ENCODE measurements around the gene AKAP12.
"Not testable (repeated sequence)": the region's sequence is repeated elsewhere in the genome, so short reads cannot be mapped to it uniquely, and the experiment has no call there.

AKAP12 gene

DNA sequence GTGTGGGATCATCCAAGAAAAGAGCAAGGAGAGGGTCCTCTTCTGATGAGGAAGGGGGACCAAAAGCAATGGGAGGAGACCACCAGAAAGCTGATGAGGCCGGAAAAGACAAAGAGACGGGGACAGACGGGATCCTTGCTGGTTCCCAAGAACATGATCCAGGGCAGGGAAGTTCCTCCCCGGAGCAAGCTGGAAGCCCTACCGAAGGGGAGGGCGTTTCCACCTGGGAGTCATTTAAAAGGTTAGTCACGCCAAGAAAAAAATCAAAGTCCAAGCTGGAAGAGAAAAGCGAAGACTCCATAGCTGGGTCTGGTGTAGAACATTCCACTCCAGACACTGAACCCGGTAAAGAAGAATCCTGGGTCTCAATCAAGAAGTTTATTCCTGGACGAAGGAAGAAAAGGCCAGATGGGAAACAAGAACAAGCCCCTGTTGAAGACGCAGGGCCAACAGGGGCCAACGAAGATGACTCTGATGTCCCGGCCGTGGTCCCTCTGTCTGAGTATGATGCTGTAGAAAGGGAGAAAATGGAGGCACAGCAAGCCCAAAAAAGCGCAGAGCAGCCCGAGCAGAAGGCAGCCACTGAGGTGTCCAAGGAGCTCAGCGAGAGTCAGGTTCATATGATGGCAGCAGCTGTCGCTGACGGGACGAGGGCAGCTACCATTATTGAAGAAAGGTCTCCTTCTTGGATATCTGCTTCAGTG lies 110.8 kb downstream of the AKAP12 start:
- no peak for DNase-seq

- DNase-seq: no peak
Measured at GRCh38 chr6:151351146-151351700, 111.5 kb downstream of the AKAP12 start.

DNA sequence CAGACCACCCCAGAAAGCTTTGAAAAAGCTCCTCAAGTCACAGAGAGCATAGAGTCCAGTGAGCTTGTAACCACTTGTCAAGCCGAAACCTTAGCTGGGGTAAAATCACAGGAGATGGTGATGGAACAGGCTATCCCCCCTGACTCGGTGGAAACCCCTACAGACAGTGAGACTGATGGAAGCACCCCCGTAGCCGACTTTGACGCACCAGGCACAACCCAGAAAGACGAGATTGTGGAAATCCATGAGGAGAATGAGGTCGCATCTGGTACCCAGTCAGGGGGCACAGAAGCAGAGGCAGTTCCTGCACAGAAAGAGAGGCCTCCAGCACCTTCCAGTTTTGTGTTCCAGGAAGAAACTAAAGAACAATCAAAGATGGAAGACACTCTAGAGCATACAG lies 112.0 kb downstream of the AKAP12 start:
- DNase-seq: no peak

- no peak for DNase-seq
Measured at GRCh38 chr6:151352410-151353396, 112.9 kb downstream of the AKAP12 start.

- no peak for DNase-seq
Measured at GRCh38 chr6:151353795-151354194, 114.0 kb downstream of the AKAP12 start.

DNA sequence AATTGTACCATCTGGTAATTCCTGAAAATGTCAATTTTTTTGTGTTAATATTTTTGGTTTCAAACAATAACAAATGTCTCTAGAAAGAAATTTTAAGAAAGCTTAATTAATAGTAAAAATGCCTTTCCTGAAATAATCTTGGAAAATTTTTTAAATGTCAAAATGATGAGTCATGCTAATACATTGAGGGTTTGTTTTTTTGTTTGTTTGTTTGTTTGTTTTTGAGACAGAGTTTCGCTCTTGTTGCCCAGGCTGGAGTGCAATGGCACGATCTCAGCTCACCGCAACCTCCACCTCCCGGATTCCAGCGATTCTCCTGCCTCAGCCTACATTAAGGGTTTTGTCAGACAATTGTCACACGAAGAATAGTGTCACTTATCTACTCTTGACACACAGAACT lies 117.2 kb downstream of the AKAP12 start:
- not testable (repeated sequence) for DNase-seq

GRCh38 chr6:151357758-151358436 lies 118.1 kb downstream of the AKAP12 start:
- DNase-seq: no peak

GRCh38 chr6:151358475-151358874 lies 118.7 kb downstream of the AKAP12 start:
- DNase-seq: no peak

- DNase-seq: no peak
Measured at GRCh38 chr6:151359486-151359885, 119.7 kb downstream of the AKAP12 start.

DNA sequence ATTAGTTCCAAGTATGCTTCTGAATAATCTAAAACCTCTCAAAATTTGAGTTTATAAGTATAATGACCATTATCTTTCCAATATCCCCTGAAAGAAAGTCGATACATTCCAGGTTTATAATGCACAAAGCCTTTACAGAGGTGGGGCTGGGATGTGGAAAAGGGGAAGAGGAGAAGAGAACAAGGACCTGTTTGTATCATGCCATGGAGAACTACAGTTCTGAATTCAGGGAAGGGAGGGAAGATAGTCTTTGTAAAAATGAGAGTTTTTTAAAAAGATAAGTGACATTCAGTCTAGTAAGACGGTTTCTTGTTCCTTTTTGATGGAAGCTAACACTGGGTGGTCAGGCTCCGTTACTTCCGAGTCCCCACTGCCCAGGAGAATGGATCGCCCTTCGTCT lies 125.5 kb downstream of the AKAP12 start:
- DNase-seq: no peak

- no peak for DNase-seq
Measured at GRCh38 chr6:151370509-151371078, 130.8 kb downstream of the AKAP12 start.

DNA sequence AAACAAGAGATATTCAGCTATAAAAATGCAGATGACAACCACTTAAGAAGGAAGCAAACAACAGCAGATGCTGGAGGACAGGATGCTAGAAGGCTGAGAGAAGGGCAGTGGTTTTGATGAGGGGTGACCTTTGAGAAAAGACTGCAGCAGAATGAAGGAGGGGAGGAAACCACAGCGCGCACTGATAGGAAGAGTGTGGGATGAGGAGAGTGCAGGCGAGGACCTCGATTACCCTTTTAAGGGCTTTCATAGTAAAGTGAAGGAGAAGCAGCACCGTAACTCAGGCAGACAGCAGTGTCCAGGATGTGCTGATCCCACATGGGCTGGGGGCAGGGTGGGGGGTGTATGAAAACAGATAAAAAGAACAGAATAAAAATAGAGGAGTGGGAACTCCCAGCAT lies 132.4 kb downstream of the AKAP12 start:
- DNase-seq: no peak

DNA sequence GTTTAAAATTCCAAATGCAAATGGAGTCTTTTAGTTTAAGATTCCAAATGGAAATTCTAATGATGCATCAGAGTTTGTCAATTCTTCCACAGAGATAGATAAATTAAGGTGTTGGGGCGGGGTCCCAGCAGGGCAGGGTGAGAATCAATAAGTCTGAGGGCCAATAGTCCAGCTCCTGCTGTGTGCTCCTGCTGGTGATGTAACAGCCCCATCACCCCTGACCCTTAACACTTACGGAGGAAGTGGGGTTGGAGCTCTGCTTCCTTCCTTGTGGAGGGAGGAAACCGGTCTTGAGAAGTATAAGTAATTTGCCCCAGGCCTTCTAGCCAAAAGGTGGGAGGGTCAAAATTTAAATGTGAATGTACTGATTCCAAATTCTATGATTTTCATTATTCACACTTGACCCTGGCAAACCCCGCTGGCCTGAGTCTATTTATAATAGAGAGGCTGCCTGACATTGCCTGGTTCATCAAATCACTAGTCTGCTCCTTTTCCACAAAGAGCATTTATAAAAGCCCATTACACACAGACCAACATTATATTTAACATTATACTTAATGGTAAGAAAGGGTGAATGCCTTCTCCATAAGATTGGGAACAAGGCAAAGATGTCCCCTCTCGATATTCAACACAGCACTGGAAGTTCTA lies 134.4 kb downstream of the AKAP12 start:
- no peak for DNase-seq

DNA sequence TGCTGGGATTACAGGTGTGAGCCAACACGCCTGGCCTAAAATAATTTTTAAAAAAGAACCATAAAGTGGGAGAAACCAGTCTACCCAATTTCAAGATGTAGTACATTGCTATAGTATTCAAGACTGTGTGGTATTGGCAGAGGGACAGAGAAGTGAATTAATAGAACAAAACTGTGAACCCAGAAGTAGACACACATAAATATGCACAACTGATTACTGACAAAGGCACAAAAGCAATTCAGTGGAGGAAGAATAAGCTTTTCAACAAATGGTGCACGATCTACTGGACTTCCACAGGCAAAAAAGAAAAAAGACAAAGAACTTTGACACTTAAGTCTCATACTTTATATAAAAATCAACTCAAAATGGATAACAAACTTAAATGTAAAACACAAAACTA lies 136.1 kb downstream of the AKAP12 start:
- DNase-seq: no peak

- DNase-seq: no peak
Measured at GRCh38 chr6:151376440-151376839, 136.7 kb downstream of the AKAP12 start.

DNA sequence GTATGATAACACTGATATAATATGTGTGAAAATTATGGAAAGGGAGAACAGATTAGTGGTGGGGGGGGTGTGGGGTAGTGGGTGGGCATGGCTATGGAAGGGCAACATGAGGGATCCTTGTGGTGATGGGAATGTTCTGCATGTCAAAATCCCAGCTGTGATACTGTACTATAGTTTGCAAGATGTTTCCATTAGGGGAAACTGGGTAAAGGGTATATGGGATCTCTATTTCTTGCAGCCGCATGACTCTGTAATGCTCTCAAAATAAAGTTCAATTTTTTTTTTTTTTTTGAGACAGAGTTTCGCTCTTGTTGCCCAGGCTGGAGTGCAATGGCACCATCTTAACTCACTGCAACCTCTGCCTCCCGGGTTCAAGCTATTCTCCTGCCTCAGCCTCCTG lies 137.3 kb downstream of the AKAP12 start:
- DNase-seq: no peak

DNA sequence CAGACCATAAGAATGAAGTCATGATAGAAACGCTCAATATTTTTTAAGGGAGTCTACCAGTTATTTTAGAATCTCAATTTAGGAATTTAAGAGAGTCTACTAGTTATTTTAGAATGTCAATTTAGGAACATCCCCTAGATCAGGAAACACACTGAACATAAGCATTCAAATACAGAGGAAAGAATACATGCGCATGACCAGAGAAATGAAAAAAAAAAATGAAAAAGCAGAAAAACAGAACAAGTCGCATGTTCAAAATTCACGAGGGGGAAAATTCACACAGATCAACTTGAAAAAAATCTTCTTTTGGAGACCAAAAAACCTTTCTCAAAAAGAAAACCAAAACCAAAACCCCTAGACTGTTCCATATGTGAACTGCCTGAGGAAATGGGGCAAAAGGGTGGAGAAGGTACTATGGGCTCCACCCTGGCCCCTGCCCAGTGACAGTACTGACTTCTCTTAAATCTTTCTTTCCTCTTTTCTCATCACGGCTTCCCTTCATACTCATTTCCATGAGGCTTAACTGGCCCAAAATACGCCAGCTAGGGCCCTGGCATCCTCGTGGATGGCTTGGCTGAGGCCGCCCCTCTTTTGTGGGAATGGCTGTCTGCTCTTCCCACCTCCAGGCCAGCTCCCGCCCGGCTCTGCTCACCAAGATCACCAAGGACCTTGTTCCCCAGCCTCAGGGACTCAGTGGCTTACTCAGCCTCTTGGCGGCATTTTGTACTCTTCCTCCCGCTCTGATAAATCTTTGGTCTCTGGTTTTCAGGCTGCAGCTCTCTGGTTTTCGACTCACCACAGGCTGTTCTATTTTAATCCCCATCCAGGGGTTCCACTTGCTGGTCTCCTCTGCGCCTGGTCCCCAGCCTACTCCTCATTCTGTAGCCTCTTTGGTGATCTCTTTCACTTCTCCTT lies 140.4 kb downstream of the AKAP12 start:
- no peak for DNase-seq

- DNase-seq: no peak
Measured at GRCh38 chr6:151380848-151381205, 141.1 kb downstream of the AKAP12 start.

GRCh38 chr6:151381722-151382121 lies 142.0 kb downstream of the AKAP12 start:
- DNase-seq: no peak

GRCh38 chr6:151382631-151383030 lies 142.9 kb downstream of the AKAP12 start:
- DNase-seq: not testable (repeated sequence)

GRCh38 chr6:151384151-151384550 lies 144.4 kb downstream of the AKAP12 start:
- no peak for DNase-seq
